MG63 (cell line): Measurements from ENCODE around the gene RO60. TPM values are rescaled to one million over a fixed set of nuclear protein-coding genes. Genes with fewer than 3 reads are reported as not detected.
"Not testable (repeated sequence)": the region's sequence is repeated elsewhere in the genome, so short reads cannot be mapped to it uniquely, and the experiment has no call there.

Experiments
- DNase-seq: peaks from one replicate; pipeline ENCODE4 v3.0.0-alpha.2; 2020
- H3K27me3 ChIP-seq: fragments of 250-450 bp; sonication (Bioruptor Pico); 2 replicates; pipeline ENCODE4 v1.5.1; 2020; ENCODE audit warnings: mild to moderate bottlenecking, moderate library complexity
- H3K36me3 ChIP-seq: fragments of 250-450 bp; sonication (Bioruptor Pico); 2 replicates; pipeline ENCODE4 v1.5.1; 2020; ENCODE audit warnings: mild to moderate bottlenecking, moderate library complexity
- H3K4me3 ChIP-seq: fragments of 250-450 bp; sonication (Bioruptor Pico); 2 replicates; pipeline ENCODE4 v1.5.1; 2020; ENCODE audit warnings: mild to moderate bottlenecking, moderate library complexity
- H3K9me3 ChIP-seq: fragments of 250-450 bp; sonication (Bioruptor Pico); 2 replicates; pipeline ENCODE4 v1.5.1; 2020; ENCODE audit warnings: mild to moderate bottlenecking, moderate library complexity
- total RNA-seq: library from RNA; depleted of rRNA; stranded (reverse); fragments of >200 nt; shearing (Covaris generic); gene quantifications from 2 replicates; pipeline ENCODE4 v1.2.3, GENCODE V29; 2014; ENCODE audit warnings: low replicate concordance; rRNA removed

The RO60 gene
- 65.6 and 81.6 TPM in 2 replicates for total RNA-seq

DNA sequence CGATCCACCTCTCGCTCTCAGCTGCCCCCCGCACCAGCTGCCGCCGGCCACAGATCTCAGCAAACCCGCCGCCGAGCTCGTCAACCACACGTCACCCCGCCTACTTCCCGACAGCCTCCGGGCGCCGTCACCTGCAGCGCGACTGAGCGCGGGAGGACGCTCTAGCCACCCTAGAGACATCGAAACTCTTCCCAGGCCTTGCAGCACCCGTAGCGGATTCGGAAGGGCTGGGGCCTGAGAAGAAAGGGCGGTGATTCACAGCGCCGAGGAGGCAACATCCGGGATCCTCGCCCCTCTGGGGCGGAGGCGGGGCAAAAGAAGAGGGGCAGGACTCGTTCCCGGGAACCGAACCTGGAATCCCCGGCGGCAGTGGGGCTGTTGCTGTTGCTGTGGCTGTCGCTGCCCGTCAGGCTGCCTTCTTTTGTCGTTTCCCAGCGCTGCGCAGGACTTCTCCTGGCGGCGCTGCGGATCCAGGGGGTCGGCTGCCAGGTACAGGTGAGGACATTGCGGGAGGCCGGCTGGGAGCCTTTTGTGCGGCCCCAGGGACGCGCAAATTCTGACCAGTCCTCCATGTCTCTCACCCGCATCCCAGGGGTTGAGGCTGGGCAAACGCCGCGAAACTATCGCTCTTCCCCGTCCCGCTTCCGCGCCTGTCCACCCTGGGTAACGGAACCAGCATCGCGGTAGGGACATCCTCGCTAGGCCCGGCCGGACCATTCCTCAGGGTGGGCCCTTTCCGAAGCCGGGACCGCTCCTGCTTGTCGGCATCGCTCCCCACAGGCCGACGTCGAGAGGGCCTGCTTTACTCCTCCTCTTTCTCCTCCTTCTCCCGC, at the start of gene RO60, which contains the start of gene UCHL5:
Gene RO60, plus strand, starts transcription at position 331 of the 833 bp plus-strand sequence. CDS start 9,443 bp downstream, outside the sequence.
Gene UCHL5, minus strand, starts transcription at position 79 of the 833 bp plus-strand sequence. CDS start 100 bp downstream, outside the sequence.
- H3K4me3 ChIP-seq, result peak within 1 kb of the TSS; percentile 89
- H3K9me3 ChIP-seq, result peaks cover 4% of the 10 kb centered on the region; the same call in 1 of the 2 replicates
- H3K36me3 ChIP-seq, result peaks cover 27% of the 10 kb centered on the region
- no peaks in the 10 kb centered on the region for H3K27me3 ChIP-seq
- peak; percentile 99 for DNase-seq

DNA sequence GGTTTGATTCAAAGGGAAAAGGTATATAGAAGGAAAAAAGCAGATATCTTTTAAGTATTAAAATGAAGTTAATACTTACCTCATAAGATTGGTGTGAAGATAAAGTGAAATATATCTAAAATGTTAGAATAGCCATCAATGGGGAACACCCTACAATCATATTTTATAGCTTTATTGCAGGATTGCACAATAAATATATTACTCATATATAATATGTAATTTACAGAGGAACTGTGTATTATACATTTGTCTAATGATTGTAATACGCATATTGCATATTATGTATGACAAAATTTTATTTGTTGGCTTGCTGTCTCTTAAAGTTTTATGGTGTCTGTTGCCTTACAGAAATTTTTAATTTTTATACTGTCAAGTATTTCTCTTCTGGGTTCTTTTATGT, 48.0 kb upstream of the RO60 start:
- H3K27me3 ChIP-seq, result no peaks in the 10 kb centered on the region
- peaks cover 16% of the 10 kb centered on the region for H3K36me3 ChIP-seq
- H3K4me3 ChIP-seq, result no peak overlapping the region

DNA sequence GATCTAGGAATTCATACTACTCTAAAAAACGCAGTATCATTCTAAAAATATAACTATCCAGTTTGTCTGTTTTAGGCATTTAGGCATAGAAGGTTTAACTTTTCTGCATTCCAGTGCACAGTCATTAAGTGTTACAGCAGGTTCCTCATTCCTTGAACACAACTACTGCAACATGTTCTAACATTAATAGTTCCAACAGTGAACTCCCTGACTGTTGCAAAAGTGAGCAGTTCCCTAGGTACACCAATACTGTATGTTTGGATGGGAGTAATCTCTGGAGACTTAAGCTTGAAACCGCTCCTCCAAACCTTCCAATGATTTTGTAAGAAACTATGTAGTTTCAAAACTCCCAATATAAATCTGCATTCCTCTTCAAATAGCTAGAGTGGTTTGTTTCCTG, 46.4 kb upstream of the RO60 start:
- H3K27me3 ChIP-seq, result no peaks in the 10 kb centered on the region
- DNase-seq, result no peak
- peaks cover 22% of the 10 kb centered on the region for H3K36me3 ChIP-seq
- no peak overlapping the region for H3K4me3 ChIP-seq
- no peaks in the 10 kb centered on the region for H3K9me3 ChIP-seq

More for the DNA sequence above, 48.0 kb upstream of the RO60 start:
- H3K9me3 ChIP-seq, result no peaks in the 10 kb centered on the region
- no peak for DNase-seq

DNA sequence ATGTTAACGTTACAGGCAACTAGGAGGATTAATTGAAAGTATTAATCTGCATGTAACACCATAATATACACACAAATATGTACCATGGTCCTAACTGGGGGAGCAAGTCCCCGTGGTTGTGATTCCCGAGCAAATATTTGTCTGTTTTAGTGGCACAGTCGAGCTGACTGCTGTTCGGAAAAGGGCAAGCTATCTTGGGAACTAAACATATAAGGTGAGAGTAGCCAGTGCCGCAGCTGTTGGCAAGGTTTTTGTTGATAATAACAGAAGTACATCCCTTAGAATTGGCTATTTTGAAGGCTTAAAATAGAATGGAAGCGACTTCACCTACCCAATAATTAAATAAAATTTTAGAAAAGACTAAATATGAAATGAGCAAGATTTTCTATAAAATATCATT, 45.7 kb upstream of the RO60 start:
- no peaks in the 10 kb centered on the region for H3K27me3 ChIP-seq
- no peak overlapping the region for H3K4me3 ChIP-seq
- H3K36me3 ChIP-seq, result peaks cover 22% of the 10 kb centered on the region
- no peak for DNase-seq
- no peaks in the 10 kb centered on the region for H3K9me3 ChIP-seq

DNA sequence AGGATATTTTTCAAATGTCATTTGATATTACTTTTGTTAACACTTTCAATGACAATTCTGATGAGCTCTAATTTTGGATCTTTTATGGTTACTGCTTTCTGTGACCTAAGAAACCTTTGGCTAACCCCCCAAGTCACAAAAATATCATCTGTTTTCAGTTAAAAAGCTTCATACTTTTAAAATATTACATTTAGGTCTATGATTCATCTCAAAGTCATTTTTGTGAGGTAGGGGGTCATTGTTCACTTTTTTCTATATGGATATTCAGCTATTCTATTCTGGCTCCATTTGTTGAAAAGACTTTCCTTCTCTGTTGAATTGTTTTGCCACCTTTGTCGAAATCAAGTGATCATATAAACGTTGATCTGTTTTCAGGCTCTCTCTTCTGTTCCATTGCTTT, 45.0 kb upstream of the RO60 start:
- H3K9me3 ChIP-seq, result no peaks in the 10 kb centered on the region
- no peaks in the 10 kb centered on the region for H3K27me3 ChIP-seq
- H3K36me3 ChIP-seq, result peaks cover 22% of the 10 kb centered on the region
- no peak overlapping the region for H3K4me3 ChIP-seq
- no peak for DNase-seq

- Histone ChIP-seq H3K36me3 (peaks cover 24% of the 10 kb centered on the region), H3K27me3 (no peaks in the 10 kb centered on the region), H3K9me3 (no peaks in the 10 kb centered on the region), H3K4me3 (no peak overlapping the region)
- no peak for DNase-seq
Observed at GRCh38 chr1:193016788-193017187, 42.6 kb upstream of the RO60 start.

GRCh38 chr1:193019442-193020026, 39.9 kb upstream of the RO60 start:
- no peak for DNase-seq
- Histone ChIP-seq H3K36me3 (peaks cover 30% of the 10 kb centered on the region), H3K4me3 (no peak overlapping the region)

DNA sequence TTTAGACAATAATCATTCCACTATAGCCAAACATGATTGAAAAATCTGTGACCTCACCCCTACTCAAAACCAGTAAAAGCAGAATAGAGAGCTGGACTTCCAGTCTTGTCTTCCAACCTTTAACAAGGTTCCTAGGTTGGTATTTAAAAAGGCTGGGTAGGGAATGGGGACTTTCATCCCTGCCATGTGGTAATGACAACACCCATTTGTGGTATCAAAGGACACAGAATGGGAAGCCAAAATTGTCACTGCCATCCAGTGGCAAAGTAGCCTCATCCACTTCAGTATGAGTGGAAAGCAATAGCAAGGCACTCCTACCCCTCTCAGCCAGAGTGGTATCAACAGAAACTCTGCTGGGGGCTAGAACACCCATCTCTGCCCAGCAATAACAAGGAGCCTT, 34.2 kb upstream of the RO60 start:
- Histone ChIP-seq H3K36me3 (peaks cover 43% of the 10 kb centered on the region), H3K4me3 (no peak overlapping the region), H3K9me3 (no peaks in the 10 kb centered on the region), H3K27me3 (no peaks in the 10 kb centered on the region)
- DNase-seq, result no peak

More at GRCh38 chr1:193019442-193020026, 39.9 kb upstream of the RO60 start:
- Histone ChIP-seq H3K9me3 (no peaks in the 10 kb centered on the region), H3K27me3 (no peaks in the 10 kb centered on the region)

DNA sequence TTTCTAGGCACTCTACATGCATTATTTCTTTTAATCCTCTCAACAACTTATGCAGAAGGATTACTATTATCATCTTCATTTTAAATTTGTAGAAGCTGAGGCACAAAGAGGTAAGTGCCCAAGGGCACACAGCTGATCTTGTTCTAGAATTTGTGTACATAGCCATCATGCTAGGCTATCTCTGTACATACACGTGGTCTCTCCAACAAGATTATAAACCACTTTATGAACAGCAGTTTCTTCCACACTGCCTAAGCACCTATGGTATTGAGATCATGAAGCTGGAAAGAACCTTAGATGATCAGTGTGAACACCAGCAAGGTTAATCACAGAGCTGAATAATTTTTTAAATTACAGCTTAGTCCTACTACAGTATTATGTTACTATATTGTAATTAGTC, 29.1 kb upstream of the RO60 start:
- no peak for DNase-seq
- Histone ChIP-seq H3K27me3 (no peaks in the 10 kb centered on the region), H3K36me3 (peaks cover 38% of the 10 kb centered on the region), H3K9me3 (no peaks in the 10 kb centered on the region), H3K4me3 (no peak overlapping the region)

- DNase-seq, result no peak
- no peak overlapping the region for H3K4me3 ChIP-seq
- peaks cover 38% of the 10 kb centered on the region for H3K36me3 ChIP-seq
- no peaks in the 10 kb centered on the region for H3K9me3 ChIP-seq
- H3K27me3 ChIP-seq, result no peaks in the 10 kb centered on the region
Observed at GRCh38 chr1:193031431-193031830, 28.0 kb upstream of the RO60 start.

DNA sequence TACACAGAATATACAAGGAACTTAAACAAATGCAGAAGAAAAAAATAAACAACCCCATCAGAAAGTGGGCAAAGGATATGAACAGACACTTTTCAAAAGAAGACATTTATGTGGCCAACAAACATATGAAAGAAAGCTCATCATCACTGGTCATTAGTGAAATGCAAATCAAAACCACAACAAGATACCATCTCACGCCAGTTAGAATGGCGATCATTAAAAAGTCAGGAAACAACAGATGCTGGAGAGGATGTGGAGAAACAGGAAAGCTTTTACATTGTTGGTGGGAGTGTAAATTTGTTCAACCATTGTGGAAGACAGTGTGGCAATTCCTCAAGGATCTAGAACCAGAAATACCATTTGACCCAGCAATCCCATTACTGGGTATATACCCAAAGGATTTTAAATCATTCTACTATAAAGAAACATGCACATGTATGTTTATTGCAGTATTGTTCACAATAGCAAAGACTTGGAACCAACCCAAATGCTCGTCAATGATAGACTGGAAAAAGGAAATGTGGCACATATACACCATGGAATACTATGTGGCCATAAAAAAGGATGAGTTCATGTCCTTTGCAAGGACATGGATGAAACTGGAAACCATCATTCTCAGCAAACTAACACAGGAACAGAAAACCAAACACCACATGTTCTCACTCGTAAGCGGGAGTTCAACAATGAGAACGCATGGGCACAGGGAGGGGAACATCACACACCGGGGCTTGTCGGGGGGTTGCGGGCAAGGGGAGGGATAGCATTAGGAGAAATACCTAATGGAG, 26.6 kb upstream of the RO60 start:
- not testable (repeated sequence) for H3K27me3 ChIP-seq, H3K4me3 ChIP-seq, DNase-seq, H3K9me3 ChIP-seq
- peaks cover 34% of the 10 kb centered on the region for H3K36me3 ChIP-seq

- no peaks in the 10 kb centered on the region for H3K27me3 ChIP-seq
- H3K4me3 ChIP-seq, result no peak overlapping the region
- H3K36me3 ChIP-seq, result peaks cover 26% of the 10 kb centered on the region
- DNase-seq, result no peak
- H3K9me3 ChIP-seq, result no peaks in the 10 kb centered on the region
Observed at GRCh38 chr1:193033610-193034009, 25.8 kb upstream of the RO60 start.

DNA sequence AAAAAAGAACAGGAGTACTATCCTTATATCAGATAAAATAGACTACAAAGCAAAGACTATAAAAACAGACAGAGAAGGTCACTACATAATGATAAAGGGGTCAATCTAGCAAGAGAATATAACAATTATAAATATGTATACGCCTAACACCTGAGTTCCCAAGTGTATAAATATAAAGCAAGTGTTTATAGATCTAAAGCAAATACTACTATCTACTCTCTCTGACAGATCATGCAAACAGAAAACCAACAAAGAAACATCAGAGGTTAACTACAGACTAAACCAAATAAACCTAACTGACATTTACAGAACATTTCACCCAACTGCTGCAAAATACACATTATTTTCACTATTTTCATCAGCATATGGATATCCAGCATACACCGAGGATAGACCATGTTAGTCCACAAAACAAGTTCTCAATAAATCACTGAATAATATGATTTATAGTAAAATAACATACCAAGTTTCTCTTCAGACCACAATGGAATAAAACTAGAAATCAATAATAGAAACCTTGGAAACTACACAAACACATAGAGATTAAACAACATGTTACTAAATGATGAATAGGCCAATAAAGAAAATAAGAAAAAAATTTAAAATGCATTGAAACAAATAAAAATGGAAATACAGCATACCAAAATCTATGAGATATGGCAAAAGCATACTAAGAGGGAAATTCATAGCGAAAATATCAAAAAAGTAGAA, 22.9 kb upstream of the RO60 start:
- H3K27me3 ChIP-seq, result no peaks in the 10 kb centered on the region
- H3K36me3 ChIP-seq, result peaks cover 16% of the 10 kb centered on the region
- H3K9me3 ChIP-seq, result no peaks in the 10 kb centered on the region
- DNase-seq, result no peak
- H3K4me3 ChIP-seq, result no peak overlapping the region

- H3K9me3 ChIP-seq, result no peaks in the 10 kb centered on the region
- DNase-seq, result no peak
- no peak overlapping the region for H3K4me3 ChIP-seq
- H3K27me3 ChIP-seq, result no peaks in the 10 kb centered on the region
- H3K36me3 ChIP-seq, result peaks cover 22% of the 10 kb centered on the region
Observed at GRCh38 chr1:193040011-193040410, 19.4 kb upstream of the RO60 start.

GRCh38 chr1:193042766-193043691, 16.4 kb upstream of the RO60 start:
- Histone ChIP-seq H3K27me3 (no peaks in the 10 kb centered on the region), H3K4me3 (no peak overlapping the region), H3K9me3 (no peaks in the 10 kb centered on the region), H3K36me3 (peaks cover 43% of the 10 kb centered on the region)
- DNase-seq, result no peak
